Activated CD8-positive, alpha-beta memory T cell treated with anti-CD3 and anti-CD28 coated beads for 4 hours (primary cell): Measurements from ENCODE around the gene NCR2.

Experiments used
- DNase-seq, 2 donors: peaks; one replicate each; pipeline ENCODE4 v3.0.0-alpha.2; 2020; ENCODE audit warnings: low read depth in 2 of 2

NCR2 gene

GRCh38 chr6:41331401-41332150, 3.8 kb upstream of the NCR2 start:
- DNase-seq, result no peak

GRCh38 chr6:41332241-41332640, 3.2 kb upstream of the NCR2 start:
- no peak for DNase-seq

- no peak for DNase-seq
Measured at GRCh38 chr6:41332842-41333736, 2.3 kb upstream of the NCR2 start.

GRCh38 chr6:41334482-41335040, 847 bp upstream of the NCR2 start:
- DNase-seq, result no peak

GRCh38 chr6:41335943-41336342, 535 bp downstream of the NCR2 start:
- DNase-seq, result no peak

GRCh38 chr6:41336824-41337223, 1.4 kb downstream of the NCR2 start:
- DNase-seq, result no peak

- no peak for DNase-seq
Measured at GRCh38 chr6:41337709-41338108, 2.3 kb downstream of the NCR2 start.

- no peak for DNase-seq
Measured at GRCh38 chr6:41338659-41339058, 3.3 kb downstream of the NCR2 start.

- no peak for DNase-seq
Measured at GRCh38 chr6:41341580-41341979, 6.2 kb downstream of the NCR2 start.

GRCh38 chr6:41342241-41342640, 6.8 kb downstream of the NCR2 start:
- DNase-seq, result no peak

GRCh38 chr6:41343641-41344187, 8.3 kb downstream of the NCR2 start:
- DNase-seq, result no peak

GRCh38 chr6:41344876-41345275, 9.5 kb downstream of the NCR2 start:
- DNase-seq, result no peak

GRCh38 chr6:41345901-41346300, 10.5 kb downstream of the NCR2 start:
- no peak for DNase-seq

GRCh38 chr6:41346441-41346840, 11.0 kb downstream of the NCR2 start:
- DNase-seq, result no peak

- DNase-seq, result no peak
Measured at GRCh38 chr6:41347378-41348050, 12.1 kb downstream of the NCR2 start.

GRCh38 chr6:41348934-41349333, 13.5 kb downstream of the NCR2 start:
- DNase-seq, result no peak

- no peak for DNase-seq
Measured at GRCh38 chr6:41352396-41352795, 17.0 kb downstream of the NCR2 start.

GRCh38 chr6:41352907-41353306, 17.5 kb downstream of the NCR2 start:
- DNase-seq, result no peak

- no peak for DNase-seq
Measured at GRCh38 chr6:41353333-41353732, 17.9 kb downstream of the NCR2 start.

GRCh38 chr6:41355952-41356351, 20.5 kb downstream of the NCR2 start:
- no peak for DNase-seq

GRCh38 chr6:41356825-41357224, 21.4 kb downstream of the NCR2 start:
- no peak for DNase-seq

- DNase-seq, result no peak
Measured at GRCh38 chr6:41358503-41358902, 23.1 kb downstream of the NCR2 start.
